ENCODE data around the gene OLFM2.

OLFM2 gene

GRCh38 chr19:9966024-9966423 lies 29.7 kb upstream of the OLFM2 start:
- no peak for ATAC-seq
- no peak for TF ChIP-seq CREB5 (CRISPR knock-in tag; IDR thresholded peaks at IDR 0.05; ENCODE audit: low read depth)
- no peak for TF ChIP-seq SNAI2 (CRISPR knock-in tag; IDR thresholded peaks at IDR 0.05)
- TF ChIP-seq ISL1 (CRISPR knock-in tag; IDR thresholded peaks at IDR 0.05) = no peak
- no peak for TF ChIP-seq CSRNP3 (CRISPR knock-in tag; IDR thresholded peaks at IDR 0.05)
- no peak for TF ChIP-seq ZFP30 (CRISPR knock-in tag; IDR thresholded peaks at IDR 0.05)
- no peak for TF ChIP-seq PATZ1 (CRISPR knock-in tag; IDR thresholded peaks at IDR 0.05; ENCODE audit: borderline replicate concordance)
- TF ChIP-seq TSHZ2 (CRISPR knock-in tag; IDR thresholded peaks at IDR 0.05) = no peak
- no peak for TF ChIP-seq RARB (CRISPR knock-in tag; IDR thresholded peaks at IDR 0.05)
- no peak for TF ChIP-seq ZNF70 (CRISPR knock-in tag; IDR thresholded peaks at IDR 0.05)
- TF ChIP-seq CSDC2 (CRISPR knock-in tag; IDR thresholded peaks at IDR 0.05) = no peak
- no peak for TF ChIP-seq ZFP3 (CRISPR knock-in tag; IDR thresholded peaks at IDR 0.05)
- TF ChIP-seq TCF4 (CRISPR knock-in tag; IDR thresholded peaks at IDR 0.05; ENCODE audit: borderline replicate concordance) = no peak
- no peak for TF ChIP-seq TOX (CRISPR knock-in tag; IDR thresholded peaks at IDR 0.05; ENCODE audit: borderline replicate concordance)
- TF ChIP-seq ZNF565 (CRISPR knock-in tag; conservative IDR thresholded peaks at IDR 0.05; ENCODE audit: low read depth) = no peak

GRCh38 chr19:9962623-9963290 lies 26.4 kb upstream of the OLFM2 start:
- TF ChIP-seq ZNF565 (CRISPR knock-in tag; conservative IDR thresholded peaks at IDR 0.05; ENCODE audit: low read depth) = no peak
- TF ChIP-seq ARNTL (CRISPR knock-in tag; IDR thresholded peaks at IDR 0.05; ENCODE audit: borderline replicate concordance, low read depth) = no peak
- TF ChIP-seq SNAI2 (CRISPR knock-in tag; IDR thresholded peaks at IDR 0.05) = no peak
- no peak for TF ChIP-seq CREB5 (CRISPR knock-in tag; IDR thresholded peaks at IDR 0.05; ENCODE audit: low read depth)
- no peak for TF ChIP-seq PPARA (CRISPR knock-in tag; IDR thresholded peaks at IDR 0.05; ENCODE audit: borderline replicate concordance)
- no peak for TF ChIP-seq ZNF8 (CRISPR knock-in tag; IDR thresholded peaks at IDR 0.05)
- no peak for TF ChIP-seq ESRRG (CRISPR knock-in tag; IDR thresholded peaks at IDR 0.05)
- TF ChIP-seq OSR1 (CRISPR knock-in tag; IDR thresholded peaks at IDR 0.05) = no peak
- TF ChIP-seq TSHZ2 (CRISPR knock-in tag; IDR thresholded peaks at IDR 0.05) = no peak
- no peak for TF ChIP-seq GLIS3 (CRISPR knock-in tag; IDR thresholded peaks at IDR 0.05)
- no peak for TF ChIP-seq CSDC2 (CRISPR knock-in tag; IDR thresholded peaks at IDR 0.05)
- no peak for TF ChIP-seq ZFP30 (CRISPR knock-in tag; IDR thresholded peaks at IDR 0.05)
- TF ChIP-seq ZC3H10 (CRISPR knock-in tag; IDR thresholded peaks at IDR 0.05) = no peak
- TF ChIP-seq ZNF70 (CRISPR knock-in tag; IDR thresholded peaks at IDR 0.05) = no peak
- TF ChIP-seq TOX (CRISPR knock-in tag; IDR thresholded peaks at IDR 0.05; ENCODE audit: borderline replicate concordance) = no peak
- no peak for ATAC-seq
